GM21526 (cell line): ENCODE data around the gene NRG4.
"Not testable (repeated sequence)": the region's sequence is repeated elsewhere in the genome, so short reads cannot be mapped to it uniquely, and the experiment has no call there.

Experiments used
- ATAC-seq: cut with Tn5 transposase; IDR thresholded peaks from one replicate; pipeline ENCODE4 v1.9.1; 2021; ENCODE audit warnings: moderate library complexity; ENCODE audit not compliant: unreplicated experiment, low FRiP score

Gene NRG4

GRCh38 chr15:75928680-75929608 is 83.3 kb downstream of the NRG4 start:
- ATAC-seq: no peak

- no peak for ATAC-seq
These were observed 84.6 kb downstream of the NRG4 start for GRCh38 chr15:75927601-75928000.

GRCh38 chr15:75926931-75927330 is 85.3 kb downstream of the NRG4 start:
- no peak for ATAC-seq

GRCh38 chr15:75925440-75925839 is 86.8 kb downstream of the NRG4 start:
- no peak for ATAC-seq

- ATAC-seq: no peak
These were observed 87.6 kb downstream of the NRG4 start for GRCh38 chr15:75924576-75924975.

- no peak for ATAC-seq
These were observed 88.5 kb downstream of the NRG4 start for GRCh38 chr15:75923756-75924155.

GRCh38 chr15:75921732-75922703 is 90.2 kb downstream of the NRG4 start:
- ATAC-seq: no peak

- no peak for ATAC-seq
These were observed 92.1 kb downstream of the NRG4 start for GRCh38 chr15:75920079-75920478.

GRCh38 chr15:75918135-75918534 is 94.1 kb downstream of the NRG4 start:
- no peak for ATAC-seq

- no peak for ATAC-seq
These were observed 95.2 kb downstream of the NRG4 start for GRCh38 chr15:75916978-75917377.

GRCh38 chr15:75910355-75910754 is 101.9 kb downstream of the NRG4 start:
- not testable (repeated sequence) for ATAC-seq

GRCh38 chr15:75905231-75905630 is 107.0 kb downstream of the NRG4 start:
- ATAC-seq: no peak

GRCh38 chr15:75903331-75904239 is 108.6 kb downstream of the NRG4 start, which contains the start of gene FBXO22:
Gene FBXO22, plus strand, starts transcription at chr15:75903878. Its CDS starts 86 bp downstream, at chr15:75903964.
- ATAC-seq: peak; percentile 95

- no peak for ATAC-seq
These were observed 110.1 kb downstream of the NRG4 start for GRCh38 chr15:75902129-75902557.

GRCh38 chr15:75900577-75900976 is 111.6 kb downstream of the NRG4 start:
- ATAC-seq: no peak

GRCh38 chr15:75895731-75896130 is 116.5 kb downstream of the NRG4 start:
- no peak for ATAC-seq

- no peak for ATAC-seq
These were observed 120.3 kb downstream of the NRG4 start for GRCh38 chr15:75891895-75892294.
